ENCODE measurements around the gene CRKL.

Gene CRKL

DNA sequence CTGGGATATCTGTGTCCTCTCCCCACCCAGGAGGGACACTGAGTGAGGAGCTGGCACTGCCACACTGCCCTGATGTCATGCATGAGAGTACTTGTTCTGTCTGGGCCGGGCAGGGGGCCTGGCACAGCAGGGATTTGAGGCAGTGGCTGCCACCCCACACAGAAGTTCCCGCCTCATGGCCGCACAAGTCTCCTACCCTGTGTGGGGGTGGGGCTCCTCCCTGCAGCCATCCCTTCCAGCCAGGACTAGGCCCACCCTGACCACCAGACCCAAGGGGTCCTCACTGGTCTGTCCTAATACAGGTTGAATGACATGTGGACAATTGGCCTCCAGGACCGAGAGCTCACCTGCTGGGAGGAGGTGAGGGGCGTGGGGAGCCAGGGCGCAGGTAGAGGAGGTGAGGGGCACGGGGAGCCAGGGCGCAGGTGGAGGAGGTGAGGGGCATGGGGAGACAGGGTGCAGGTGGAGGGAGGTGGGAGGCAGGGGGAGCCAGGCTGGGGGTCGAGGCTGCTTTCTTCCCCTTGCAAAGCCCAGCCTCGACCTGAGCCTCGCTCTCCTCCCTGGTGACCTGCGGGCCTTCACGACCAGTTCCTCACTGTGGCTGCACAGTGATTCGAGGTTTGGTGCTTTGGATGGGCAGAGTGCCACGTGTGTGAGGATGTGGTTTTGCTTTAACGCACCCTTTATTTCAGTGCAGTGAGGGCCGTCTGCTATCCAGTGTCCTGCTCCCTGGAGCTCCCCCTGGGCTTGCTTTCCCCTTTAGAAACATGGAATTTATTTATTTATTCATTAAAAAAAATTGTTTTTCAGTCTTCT is 72.3 kb downstream of the CRKL start:
- Histone ChIP-seq H3K4me3 (ENCODE audit: low read depth in 1 of 5, low read length in 5 of 5) (no peak overlapping the region), H3K27me3 (ENCODE audit: control insufficient read depth in 5 of 5, insufficient read depth in 4 of 5, low read length in 5 of 5) (no peaks in the 10 kb centered on the region), H3K4me1 (ENCODE audit: control insufficient read depth in 5 of 5, insufficient read depth in 5 of 5, low read length in 5 of 5) (no peaks in the 10 kb centered on the region), H3K27ac (ENCODE audit: low read depth, low read length) (no peak overlapping the region), H3K9me3 (ENCODE audit: control insufficient read depth in 5 of 5, low read length in 5 of 5) (no peaks in the 10 kb centered on the region), H3K9ac (ENCODE audit: low read length in 5 of 5) (no peak overlapping the region), H3K36me3 (ENCODE audit: control insufficient read depth in 5 of 5, insufficient read depth in 5 of 5, low read length in 5 of 5) (peaks cover 0 to 86% (median 74%) of the 10 kb centered on the region in 5 donors)

DNA sequence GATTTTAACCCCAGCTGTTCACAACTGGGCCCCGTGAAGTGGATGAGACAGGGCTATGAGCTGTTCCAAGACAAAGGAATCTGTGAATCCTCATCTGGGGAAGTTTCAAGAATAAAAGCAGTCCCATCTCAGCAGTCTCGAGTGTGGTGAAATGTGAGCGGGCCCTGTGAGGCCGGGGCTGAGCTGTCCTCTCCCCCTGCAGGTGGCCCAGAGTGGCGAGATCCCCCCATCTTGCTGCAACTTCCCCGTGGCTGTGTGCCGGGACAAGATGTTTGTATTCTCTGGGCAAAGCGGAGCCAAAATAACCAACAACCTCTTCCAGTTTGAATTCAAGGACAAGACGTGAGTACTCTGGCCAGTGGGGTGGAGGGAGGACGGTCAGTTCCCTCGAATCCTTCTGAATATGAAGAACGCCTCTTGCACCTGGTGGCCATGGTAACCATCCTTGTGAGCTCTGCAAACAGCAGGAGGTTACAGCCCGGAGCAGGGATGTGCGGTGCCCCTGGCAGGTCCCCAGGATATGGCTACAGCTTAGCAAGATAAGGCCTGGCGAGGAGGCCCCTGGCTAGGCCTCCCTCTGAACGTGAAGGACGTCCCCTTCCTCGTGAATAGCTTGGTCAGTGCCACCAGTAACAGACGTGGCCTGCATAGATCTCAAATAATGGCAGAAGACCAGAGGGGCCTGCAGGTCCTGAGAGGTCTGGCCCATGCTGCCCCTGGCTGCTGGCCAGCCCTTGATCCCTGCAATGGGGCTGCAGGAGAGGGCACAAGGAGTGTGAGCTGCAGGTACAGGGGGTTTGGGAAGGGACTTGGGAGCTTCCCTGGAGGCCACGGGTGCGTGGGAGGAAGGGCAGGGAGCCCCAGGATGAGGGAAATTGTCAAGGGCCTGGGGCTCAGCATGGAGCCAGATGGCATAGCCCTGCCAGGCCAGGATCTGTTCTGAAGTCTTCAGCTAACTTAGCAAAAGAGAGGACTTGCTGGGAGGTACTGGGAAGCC is 73.3 kb downstream of the CRKL start:
- Histone ChIP-seq H3K9ac (ENCODE audit: low read length in 5 of 5) (no peak overlapping the region), H3K27ac (ENCODE audit: low read depth, low read length) (no peak overlapping the region), H3K4me1 (ENCODE audit: control insufficient read depth in 5 of 5, insufficient read depth in 5 of 5, low read length in 5 of 5) (no peaks in the 10 kb centered on the region), H3K4me3 (ENCODE audit: low read depth in 1 of 5, low read length in 5 of 5) (no peak overlapping the region), H3K27me3 (ENCODE audit: control insufficient read depth in 5 of 5, insufficient read depth in 4 of 5, low read length in 5 of 5) (no peaks in the 10 kb centered on the region), H3K9me3 (ENCODE audit: control insufficient read depth in 5 of 5, low read length in 5 of 5) (no peaks in the 10 kb centered on the region), H3K36me3 (ENCODE audit: control insufficient read depth in 5 of 5, insufficient read depth in 5 of 5, low read length in 5 of 5) (peaks cover 0 to 90% (median 80%) of the 10 kb centered on the region in 5 donors)

DNA sequence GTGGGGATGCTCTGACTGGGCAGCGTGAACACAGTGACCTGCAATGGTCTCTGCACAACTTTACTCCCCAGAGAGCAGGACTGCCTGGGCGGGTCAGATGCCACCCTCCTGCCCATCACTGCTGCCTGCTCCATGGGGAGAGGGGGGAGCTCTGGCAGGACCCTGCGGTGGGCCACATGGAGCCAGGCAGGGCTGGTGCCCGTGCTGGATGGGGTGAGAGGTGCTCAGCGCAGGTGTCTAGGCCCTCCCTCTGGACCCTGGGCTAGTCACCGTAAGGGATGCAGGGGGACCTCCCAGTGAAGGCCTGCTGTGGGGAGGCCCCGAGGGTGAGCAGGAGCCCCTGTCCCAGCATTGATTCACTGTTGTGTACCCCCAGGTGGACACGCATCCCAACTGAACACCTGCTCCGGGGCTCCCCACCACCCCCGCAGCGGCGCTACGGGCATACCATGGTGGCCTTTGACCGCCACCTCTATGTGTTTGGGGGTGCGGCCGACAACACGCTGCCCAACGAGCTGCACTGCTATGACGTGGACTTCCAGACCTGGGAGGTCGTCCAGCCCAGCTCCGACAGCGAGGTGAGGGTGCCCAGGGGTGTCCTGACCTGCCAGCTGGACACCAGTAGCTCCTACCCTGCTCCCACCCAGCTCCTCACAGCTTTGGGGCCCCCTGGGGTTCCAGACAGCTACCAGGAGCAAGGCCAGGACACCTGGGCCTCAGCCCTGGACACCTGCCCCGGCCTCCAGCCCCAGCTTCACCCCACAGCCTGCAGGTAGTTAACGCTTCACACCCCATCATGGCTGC is 74.2 kb downstream of the CRKL start:
- H3K9me3 ChIP-seq (ENCODE audit: control insufficient read depth in 5 of 5, low read length in 5 of 5), result no peaks in the 10 kb centered on the region
- H3K27ac ChIP-seq (ENCODE audit: low read depth, low read length), result no peak overlapping the region
- peaks cover 0 to 91% (median 83%) of the 10 kb centered on the region in 5 donors for H3K36me3 ChIP-seq (ENCODE audit: control insufficient read depth in 5 of 5, insufficient read depth in 5 of 5, low read length in 5 of 5)
- H3K9ac ChIP-seq (ENCODE audit: low read length in 5 of 5), result no peak overlapping the region
- no peaks in the 10 kb centered on the region for H3K4me1 ChIP-seq (ENCODE audit: control insufficient read depth in 5 of 5, insufficient read depth in 5 of 5, low read length in 5 of 5)
- no peak overlapping the region for H3K4me3 ChIP-seq (ENCODE audit: low read depth in 1 of 5, low read length in 5 of 5)
- no peaks in the 10 kb centered on the region for H3K27me3 ChIP-seq (ENCODE audit: control insufficient read depth in 5 of 5, insufficient read depth in 4 of 5, low read length in 5 of 5)

DNA sequence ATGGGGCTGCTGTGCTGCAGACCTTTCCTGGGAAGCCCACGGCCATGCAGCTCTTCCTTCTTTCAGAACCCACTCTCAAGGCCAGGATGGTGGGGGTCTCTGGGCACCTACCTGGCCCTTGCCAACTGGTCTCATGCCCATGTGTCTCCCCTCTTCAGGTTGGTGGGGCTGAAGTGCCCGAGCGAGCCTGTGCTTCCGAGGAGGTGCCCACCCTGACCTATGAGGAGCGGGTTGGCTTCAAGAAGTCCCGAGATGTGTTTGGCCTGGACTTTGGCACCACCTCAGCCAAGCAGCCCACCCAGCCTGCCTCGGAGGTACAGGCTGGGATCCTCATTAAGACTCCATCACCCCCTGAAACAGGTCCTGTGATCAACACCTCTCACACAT is 74.8 kb downstream of the CRKL start:
- peaks cover 0 to 93% (median 84%) of the 10 kb centered on the region in 5 donors for H3K36me3 ChIP-seq (ENCODE audit: control insufficient read depth in 5 of 5, insufficient read depth in 5 of 5, low read length in 5 of 5)
- H3K9me3 ChIP-seq (ENCODE audit: control insufficient read depth in 5 of 5, low read length in 5 of 5), result no peaks in the 10 kb centered on the region
- H3K9ac ChIP-seq (ENCODE audit: low read length in 5 of 5), result no peak overlapping the region
- no peaks in the 10 kb centered on the region for H3K4me1 ChIP-seq (ENCODE audit: control insufficient read depth in 5 of 5, insufficient read depth in 5 of 5, low read length in 5 of 5)
- H3K27ac ChIP-seq (ENCODE audit: low read depth, low read length), result no peak overlapping the region
- no peak overlapping the region for H3K4me3 ChIP-seq (ENCODE audit: low read depth in 1 of 5, low read length in 5 of 5)
- H3K27me3 ChIP-seq (ENCODE audit: control insufficient read depth in 5 of 5, insufficient read depth in 4 of 5, low read length in 5 of 5), result no peaks in the 10 kb centered on the region

DNA sequence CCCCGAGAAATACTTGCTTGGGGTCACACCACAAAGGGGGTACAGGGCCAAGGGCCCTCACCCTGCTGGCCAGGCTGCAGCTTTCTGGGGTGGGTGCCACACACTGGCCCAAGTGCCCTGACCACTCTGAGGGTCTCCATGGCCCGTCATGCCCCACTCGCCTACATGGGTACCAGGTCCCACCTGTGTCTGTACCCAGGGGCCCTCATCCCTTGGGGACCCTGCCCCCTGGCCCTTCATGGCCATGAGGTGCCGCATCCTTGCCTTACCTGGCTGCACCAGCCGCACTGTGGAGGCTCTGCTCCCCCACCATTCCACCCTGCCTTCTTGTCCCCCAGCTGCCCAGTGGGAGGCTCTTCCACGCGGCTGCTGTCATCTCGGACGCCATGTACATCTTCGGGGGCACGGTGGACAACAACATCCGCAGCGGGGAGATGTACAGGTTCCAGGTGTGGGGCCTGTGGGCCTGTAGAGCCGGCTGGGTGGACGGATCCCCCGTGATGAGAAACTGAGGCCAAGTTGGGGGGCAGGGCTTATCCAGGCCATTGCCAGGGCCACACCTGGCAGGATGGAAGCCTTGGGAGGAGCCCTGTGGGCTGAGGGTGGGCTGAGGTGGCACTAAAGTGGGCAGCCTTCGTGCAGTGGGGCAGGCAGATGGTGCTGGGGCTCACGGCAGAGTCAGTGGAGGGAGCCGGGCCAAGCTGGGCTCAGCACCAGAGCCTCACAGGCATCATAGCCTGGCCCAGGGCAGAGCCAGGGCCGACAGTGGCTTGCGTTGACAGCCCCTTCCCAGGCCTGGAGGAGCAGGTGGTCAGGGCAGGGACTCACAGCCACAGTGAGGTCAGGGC is 75.5 kb downstream of the CRKL start:
- no peaks in the 10 kb centered on the region for H3K4me1 ChIP-seq (ENCODE audit: control insufficient read depth in 5 of 5, insufficient read depth in 5 of 5, low read length in 5 of 5)
- H3K9me3 ChIP-seq (ENCODE audit: control insufficient read depth in 5 of 5, low read length in 5 of 5), result no peaks in the 10 kb centered on the region
- H3K27me3 ChIP-seq (ENCODE audit: control insufficient read depth in 5 of 5, insufficient read depth in 4 of 5, low read length in 5 of 5), result no peaks in the 10 kb centered on the region
- H3K27ac ChIP-seq (ENCODE audit: low read depth, low read length), result no peak overlapping the region
- H3K36me3 ChIP-seq (ENCODE audit: control insufficient read depth in 5 of 5, insufficient read depth in 5 of 5, low read length in 5 of 5), result peaks cover 0 to 93% (median 86%) of the 10 kb centered on the region in 5 donors
- no peak overlapping the region for H3K4me3 ChIP-seq (ENCODE audit: low read depth in 1 of 5, low read length in 5 of 5)
- H3K9ac ChIP-seq (ENCODE audit: low read length in 5 of 5), result no peak overlapping the region

DNA sequence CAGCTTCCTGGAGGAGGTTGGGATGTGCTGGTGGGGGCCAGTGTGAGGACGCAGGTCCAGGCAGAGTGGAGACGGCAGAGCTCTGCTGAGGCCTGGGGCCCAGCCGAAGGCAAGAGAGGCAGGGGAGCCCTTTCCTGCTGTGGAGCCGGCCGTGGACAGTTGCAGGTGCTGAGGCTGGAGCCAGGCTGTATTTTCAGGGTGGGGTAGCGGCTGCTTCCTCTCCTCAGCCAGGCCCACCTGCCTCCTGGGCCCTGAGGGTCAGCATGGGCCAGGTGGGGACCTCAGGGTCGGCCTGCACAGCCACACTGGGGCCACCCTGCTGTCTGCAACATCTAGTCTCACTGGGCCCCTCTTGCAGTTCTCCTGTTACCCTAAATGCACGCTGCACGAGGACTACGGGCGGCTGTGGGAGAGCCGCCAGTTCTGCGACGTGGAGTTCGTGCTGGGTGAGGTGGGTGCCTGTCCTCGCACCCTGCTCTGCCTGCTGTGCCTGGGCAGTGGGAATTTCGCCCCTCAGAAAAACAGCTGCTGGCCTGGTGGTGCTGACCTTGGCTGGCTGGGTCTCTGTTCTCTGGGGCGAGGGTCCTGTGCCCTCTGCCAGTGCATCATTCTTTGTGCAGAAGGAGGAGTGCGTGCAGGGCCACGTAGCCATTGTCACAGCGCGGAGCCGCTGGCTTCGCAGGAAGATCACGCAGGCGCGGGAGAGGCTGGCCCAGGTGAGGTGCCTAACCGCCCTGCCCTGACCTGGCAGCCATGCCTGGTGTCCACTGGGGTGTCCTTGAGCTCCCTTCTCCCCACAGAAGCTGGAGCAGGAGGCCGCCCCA is 76.3 kb downstream of the CRKL start:
- no peak overlapping the region for H3K27ac ChIP-seq (ENCODE audit: low read depth, low read length)
- H3K4me1 ChIP-seq (ENCODE audit: control insufficient read depth in 5 of 5, insufficient read depth in 5 of 5, low read length in 5 of 5), result no peaks in the 10 kb centered on the region
- H3K9me3 ChIP-seq (ENCODE audit: control insufficient read depth in 5 of 5, low read length in 5 of 5), result no peaks in the 10 kb centered on the region
- H3K4me3 ChIP-seq (ENCODE audit: low read depth in 1 of 5, low read length in 5 of 5), result no peak overlapping the region
- peaks cover 0 to 90% (median 84%) of the 10 kb centered on the region in 5 donors for H3K36me3 ChIP-seq (ENCODE audit: control insufficient read depth in 5 of 5, insufficient read depth in 5 of 5, low read length in 5 of 5)
- H3K9ac ChIP-seq (ENCODE audit: low read length in 5 of 5), result no peak overlapping the region
- no peaks in the 10 kb centered on the region for H3K27me3 ChIP-seq (ENCODE audit: control insufficient read depth in 5 of 5, insufficient read depth in 4 of 5, low read length in 5 of 5)

DNA sequence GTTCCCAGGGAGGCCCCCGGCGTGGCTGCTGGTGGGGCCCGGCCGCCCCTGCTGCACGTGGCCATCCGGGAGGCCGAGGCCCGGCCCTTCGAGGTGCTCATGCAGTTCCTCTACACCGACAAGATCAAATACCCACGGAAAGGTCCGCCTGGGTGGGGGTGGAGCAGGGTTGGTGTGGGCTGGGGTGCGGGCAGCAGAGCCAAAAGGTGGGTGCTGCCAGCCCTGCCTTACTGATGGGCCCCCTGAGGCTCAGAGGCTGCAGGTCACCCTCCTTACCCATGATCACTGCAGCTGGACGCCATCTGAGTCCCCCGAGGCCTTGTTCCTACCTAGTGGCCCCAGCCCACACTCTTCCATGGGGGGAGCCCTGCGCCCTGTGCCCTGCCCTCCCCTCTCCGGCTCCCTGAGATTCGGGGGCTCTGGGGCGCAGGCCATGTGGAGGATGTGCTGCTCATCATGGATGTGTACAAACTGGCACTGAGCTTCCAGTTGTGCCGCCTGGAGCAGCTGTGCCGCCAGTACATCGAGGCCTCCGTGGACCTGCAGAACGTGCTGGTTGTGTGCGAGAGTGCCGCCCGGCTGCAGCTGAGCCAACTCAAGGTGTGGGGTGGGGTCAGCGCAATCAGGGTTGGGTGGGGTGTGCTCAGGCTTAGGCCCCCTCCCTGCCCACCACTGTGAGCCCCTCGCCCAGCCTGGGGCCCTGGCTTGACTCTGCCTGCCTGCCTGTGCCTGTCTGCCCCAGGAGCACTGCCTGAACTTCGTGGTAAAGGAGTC is 77.1 kb downstream of the CRKL start:
- Histone ChIP-seq H3K4me1 (ENCODE audit: control insufficient read depth in 5 of 5, insufficient read depth in 5 of 5, low read length in 5 of 5) (peaks cover 0 to under 1% (median 0%) of the 10 kb centered on the region in 5 donors), H3K27ac (ENCODE audit: low read depth, low read length) (no peak overlapping the region), H3K9me3 (ENCODE audit: control insufficient read depth in 5 of 5, low read length in 5 of 5) (no peaks in the 10 kb centered on the region), H3K9ac (ENCODE audit: low read length in 5 of 5) (no peak overlapping the region), H3K36me3 (ENCODE audit: control insufficient read depth in 5 of 5, insufficient read depth in 5 of 5, low read length in 5 of 5) (peaks cover 0 to 91% (median 83%) of the 10 kb centered on the region in 5 donors), H3K4me3 (ENCODE audit: low read depth in 1 of 5, low read length in 5 of 5) (no peak overlapping the region), H3K27me3 (ENCODE audit: control insufficient read depth in 5 of 5, insufficient read depth in 4 of 5, low read length in 5 of 5) (no peaks in the 10 kb centered on the region)

DNA sequence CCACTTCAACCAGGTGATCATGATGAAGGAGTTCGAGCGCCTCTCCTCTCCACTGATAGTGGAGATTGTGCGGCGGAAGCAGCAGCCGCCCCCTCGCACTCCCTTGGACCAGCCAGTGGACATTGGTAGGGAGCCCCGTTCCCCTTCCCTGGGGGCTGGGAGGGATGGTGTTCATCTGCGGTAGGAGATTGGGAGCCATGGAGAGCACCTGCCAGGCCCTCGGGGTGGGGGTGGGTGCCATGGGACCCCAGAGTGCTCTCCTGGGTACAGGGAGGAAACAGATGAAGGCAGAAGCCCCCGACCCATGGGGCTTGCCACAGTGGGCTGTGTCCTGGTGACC is 77.7 kb downstream of the CRKL start:
- H3K36me3 ChIP-seq (ENCODE audit: control insufficient read depth in 5 of 5, insufficient read depth in 5 of 5, low read length in 5 of 5), result peaks cover 0 to 96% (median 86%) of the 10 kb centered on the region in 5 donors
- H3K9me3 ChIP-seq (ENCODE audit: control insufficient read depth in 5 of 5, low read length in 5 of 5), result no peaks in the 10 kb centered on the region
- H3K4me1 ChIP-seq (ENCODE audit: control insufficient read depth in 5 of 5, insufficient read depth in 5 of 5, low read length in 5 of 5), result peaks cover 0 to 6% (median 4%) of the 10 kb centered on the region in 5 donors
- no peaks in the 10 kb centered on the region for H3K27me3 ChIP-seq (ENCODE audit: control insufficient read depth in 5 of 5, insufficient read depth in 4 of 5, low read length in 5 of 5)
- H3K4me3 ChIP-seq (ENCODE audit: low read depth in 1 of 5, low read length in 5 of 5), result no peak overlapping the region
- no peak overlapping the region for H3K27ac ChIP-seq (ENCODE audit: low read depth, low read length)
- no peak overlapping the region for H3K9ac ChIP-seq (ENCODE audit: low read length in 5 of 5)

Measured in subcutaneous abdominal adipose tissue (tissue), 5 donors.